GM12872 (cell line): ENCODE data around the gene NOX1.
A peak's percentile ranks its signal among the peaks of the same experiment; 100 is the strongest.

Experiments used
- CTCF ChIP-seq: IDR thresholded peaks from 3 replicates; pipeline ENCODE4 v1.5.1; 2011; ENCODE audit warnings: low read depth, mild to moderate bottlenecking, low read length, moderate library complexity; ENCODE audit not compliant: insufficient read depth

Gene NOX1

GRCh38 chrX:100852810-100853209 lies 21.3 kb downstream of the NOX1 start:
- no peak for TF ChIP-seq CTCF

GRCh38 chrX:100850317-100850716 lies 23.8 kb downstream of the NOX1 start:
- TF ChIP-seq CTCF = no peak

- no peak for TF ChIP-seq CTCF
These were observed 42.8 kb downstream of the NOX1 start for GRCh38 chrX:100831219-100831946.

GRCh38 chrX:100830547-100830946 lies 43.6 kb downstream of the NOX1 start:
- TF ChIP-seq CTCF = no peak

GRCh38 chrX:100830143-100830542 lies 44.0 kb downstream of the NOX1 start:
- TF ChIP-seq CTCF = no peak

- TF ChIP-seq CTCF = no peak
These were observed 44.4 kb downstream of the NOX1 start for GRCh38 chrX:100829730-100830129.

- 0 out of 3 replicates have a peak, but pooled peaks have one; percentile 9 for TF ChIP-seq CTCF
These were observed 54.1 kb downstream of the NOX1 start, which contains the start of gene CSTF2 for GRCh38 chrX:100819837-100820666. Gene CSTF2 (plus strand): TSS chrX:100820391. CDS start chrX:100820417, 26 bp downstream.
